GM21360 (cell line): Measurements from ENCODE around the gene HAPLN1.

Source experiments
- ATAC-seq: cut with Tn5 transposase; IDR thresholded peaks from one replicate; pipeline ENCODE4 v1.9.1; 2021; ENCODE audit warnings: mild to moderate bottlenecking, moderate library complexity; ENCODE audit not compliant: unreplicated experiment

The HAPLN1 gene

GRCh38 chr5:83644301-83644700, 76.4 kb downstream of the HAPLN1 start:
- ATAC-seq: no peak

GRCh38 chr5:83641946-83642345, 78.7 kb downstream of the HAPLN1 start:
- no peak for ATAC-seq

GRCh38 chr5:83639911-83640310, 80.7 kb downstream of the HAPLN1 start:
- ATAC-seq: no peak

GRCh38 chr5:83636156-83636555, 84.5 kb downstream of the HAPLN1 start:
- ATAC-seq: no peak

- ATAC-seq: no peak
Measured at GRCh38 chr5:83633285-83633684, 87.4 kb downstream of the HAPLN1 start.

GRCh38 chr5:83632874-83633273, 87.8 kb downstream of the HAPLN1 start:
- no peak for ATAC-seq

- ATAC-seq: no peak
Measured at GRCh38 chr5:83628360-83628759, 92.3 kb downstream of the HAPLN1 start.

- ATAC-seq: no peak
Measured at GRCh38 chr5:83614841-83615240, 105.8 kb downstream of the HAPLN1 start.

- peak; percentile 84 for ATAC-seq
Measured at GRCh38 chr5:83608122-83608521, 112.5 kb downstream of the HAPLN1 start.

GRCh38 chr5:83595217-83595616, 125.4 kb downstream of the HAPLN1 start:
- ATAC-seq: no peak

GRCh38 chr5:83590966-83591365, 129.7 kb downstream of the HAPLN1 start:
- no peak for ATAC-seq

- ATAC-seq: no peak
Measured at GRCh38 chr5:83589786-83590185, 130.9 kb downstream of the HAPLN1 start.
